Endothelial cell of umbilical vein (primary cell): ENCODE data around the gene EIF2S1. TPM values are rescaled to one million over a fixed set of nuclear protein-coding genes. Genes with fewer than 3 reads are reported as not detected.

ENCODE experiments used
- BruUV-seq: library from RNA; stranded (reverse); fragments of 400-500 nt; replicated peaks from 2 replicates; lab custom pipeline; 2021; lab: Mats Ljungman, UMichigan
- CTCF ChIA-PET: fragments of 300-600, 350-600 bp; sonication (Branson Sonifier 250); formaldehyde crosslinking; loops from one replicate; lab custom pipeline; 2021; ENCODE audit warnings: antibody characterized with exemption, inconsistent platforms; lab: Charles Lee
- POLR2A ChIA-PET: fragments of 300-600, 350-600 bp; sonication (Branson Sonifier 250); formaldehyde crosslinking; loops from one replicate; lab custom pipeline; 2021; ENCODE audit warnings: antibody characterized with exemption, inconsistent platforms; lab: Charles Lee
- DNase-seq: peaks from one replicate; pipeline ENCODE4 v3.0.0-alpha.2; 2011; ENCODE audit warnings: low read depth, low spot score
- FAIRE-seq: peaks from 2 replicates; lab custom pipeline; 2011; peaks lifted over from hg19 to GRCh38; lab: Jason Lieb, UNC
- H2AFZ ChIP-seq: 2 replicates; pipeline ENCODE4 v1.6.0; 2012; ENCODE audit warnings: low read depth, low read length, control low read depth, inconsistent platforms
- H3K27ac ChIP-seq: 2 replicates; pipeline ENCODE4 v1.5.1; 2011; ENCODE audit warnings: low read depth, mild to moderate bottlenecking, control low read depth, low read length, moderate library complexity; ENCODE audit not compliant: insufficient read depth
- H3K27me3 ChIP-seq, 2 experiments: 2 replicates each; pipeline versions ENCODE4 v1.6.0 to v1.6.1; 2011; ENCODE audit warnings: low read length in 2 of 2, mixed read lengths in 1 of 2; ENCODE audit not compliant: control insufficient read depth in 2 of 2, insufficient read depth in 2 of 2
- H3K36me3 ChIP-seq, 2 experiments: 2 replicates in 1 of 2; 3 replicates in 1 of 2; pipeline ENCODE4 v1.5.1; 2011; ENCODE audit warnings: low read length in 2 of 2, mild to moderate bottlenecking in 1 of 2, moderate library complexity in 1 of 2; ENCODE audit not compliant: control insufficient read depth in 2 of 2, insufficient read depth in 2 of 2; ENCODE audit errors: extremely low read depth in 1 of 2
- H3K4me1 ChIP-seq: 3 replicates; pipeline ENCODE4 v1.5.1; 2011; ENCODE audit warnings: mild to moderate bottlenecking, low read length; ENCODE audit not compliant: control insufficient read depth, insufficient read depth; ENCODE audit errors: extremely low read depth
- H3K4me2 ChIP-seq: 2 replicates; pipeline ENCODE4 v1.6.1; 2011; ENCODE audit warnings: low read length, control low read depth, mixed read lengths; ENCODE audit not compliant: insufficient read depth
- H3K4me3 ChIP-seq, 3 experiments: fragments of 200-600 bp in 1 of 3; sonication (generic), shearing (Covaris generic) in 1 of 3; replicated peaks in 1 of 3; 2 replicates each; pipeline ENCODE4 v1.5.1; 2011 to 2016; ENCODE audit warnings: control low read depth in 3 of 3, low read length in 3 of 3, mild to moderate bottlenecking in 2 of 3, inconsistent platforms in 1 of 3, low read depth in 1 of 3, moderate library complexity in 1 of 3; ENCODE audit not compliant: insufficient read depth in 1 of 3
- H3K79me2 ChIP-seq: 2 replicates; pipeline ENCODE4 v1.6.0; 2012; ENCODE audit warnings: low read length, inconsistent platforms; ENCODE audit not compliant: control insufficient read depth, insufficient read depth
- H3K9ac ChIP-seq: replicated peaks from 2 replicates; pipeline ENCODE3; 2011; ENCODE audit warnings: low read length, control low read depth; ENCODE audit not compliant: insufficient read depth; ENCODE audit errors: extremely low read depth
- H3K9me1 ChIP-seq: replicated peaks from 3 replicates; pipeline ENCODE4 v1.6.0; 2011; ENCODE audit warnings: mild to moderate bottlenecking, low read length; ENCODE audit not compliant: control insufficient read depth, insufficient read depth; ENCODE audit errors: extremely low read depth
- H3K9me3 ChIP-seq: replicated peaks from 2 replicates; pipeline ENCODE4 v1.5.1; 2012; ENCODE audit warnings: low read length, inconsistent platforms; ENCODE audit not compliant: control insufficient read depth, insufficient read depth
- H4K20me1 ChIP-seq: replicated peaks from 2 replicates; pipeline ENCODE3; 2011; ENCODE audit warnings: mild to moderate bottlenecking, low read length; ENCODE audit not compliant: control insufficient read depth, insufficient read depth; ENCODE audit errors: extremely low read depth
- EZH2 ChIP-seq: IDR thresholded peaks from 2 replicates; pipeline ENCODE4 v1.6.1; 2012; ENCODE audit warnings: borderline replicate concordance, low read depth, mild to moderate bottlenecking, moderate library complexity, low read length, inconsistent platforms; ENCODE audit not compliant: severe bottlenecking
- FOS ChIP-seq: IDR thresholded peaks from 2 replicates; pipeline ENCODE4 v1.6.1; 2011; ENCODE audit warnings: mild to moderate bottlenecking, low read length, moderate library complexity, borderline replicate concordance; ENCODE audit not compliant: insufficient read depth
- GATA2 ChIP-seq: IDR thresholded peaks from 2 replicates; pipeline ENCODE4 v1.7.0; 2011; ENCODE audit warnings: low read depth, mild to moderate bottlenecking, moderate library complexity, mixed read lengths, low read length; ENCODE audit not compliant: insufficient read length, insufficient read depth
- JUN ChIP-seq: IDR thresholded peaks from 2 replicates; pipeline ENCODE4 v1.6.1; 2011; ENCODE audit warnings: borderline replicate concordance, low read depth; ENCODE audit not compliant: insufficient read length, insufficient read depth
- MYC ChIP-seq: IDR thresholded peaks from one replicate; pipeline ENCODE4 v1.6.1; 2011; ENCODE audit warnings: mild to moderate bottlenecking, low read depth, low read length
- POLR2A ChIP-seq: IDR thresholded peaks from 2 replicates; pipeline ENCODE4 v1.6.1; 2012; ENCODE audit warnings: low read depth, mild to moderate bottlenecking, control low read depth, low read length
- POLR2AphosphoS5 ChIP-seq: IDR thresholded peaks from 2 replicates; pipeline ENCODE4 v1.6.1; 2012; ENCODE audit warnings: low read depth, mild to moderate bottlenecking, control low read depth, low read length, moderate library complexity; ENCODE audit not compliant: insufficient read depth
- dilution Hi-C: fragments of 300-500 bp; cut with MboI; formaldehyde crosslinking; loops from one replicate; pipeline ENCODE4 v1.15.0; 2019; ENCODE audit warnings: low sequenced_read_pairs; ENCODE audit not compliant: extremely low pct_ligation_motif_present
- intact Hi-C: fragments of 100-400 bp; cut with micrococcal nuclease; formaldehyde crosslinking; loops from one replicate; pipeline ENCODE4 v1.10.0; 2022
- polyA plus RNA-seq, 4 experiments: library from polyadenylated mRNA; depleted of rRNA in 3 of 4; stranded (reverse) in 3 of 4; unstranded in 1 of 4; fragments of >200 nt; gene quantifications; 2 replicates each; pipeline versions ENCODE4 v1.2.1 to v1.2.3, GENCODE V29; 2011 to 2012; ENCODE audit warnings: missing spikeins in 1 of 4
- total RNA-seq: library from RNA; stranded (reverse); gene quantifications from 2 replicates; pipeline ENCODE4 v1.2.3, GENCODE V29; 2021
- TF ChIP-seq, protein P1 (sequence below), 2 donors: IDR thresholded peaks; 1 replicate in 1 of 2; 2 replicates in 1 of 2; pipeline ENCODE4 v1.5.1; 2011; ENCODE audit warnings: low read length in 2 of 2, mild to moderate bottlenecking in 2 of 2, moderate library complexity in 2 of 2, control low read depth in 1 of 2, inconsistent platforms in 1 of 2, low read depth in 1 of 2; ENCODE audit not compliant: insufficient read depth in 1 of 2; ENCODE audit errors: extremely low read depth in 1 of 2
- TF ChIP-seq, protein P2 (sequence below): IDR thresholded peaks from 2 replicates; pipeline ENCODE4 v1.6.1; 2011; ENCODE audit not compliant: insufficient read depth, insufficient read length

The EIF2S1 gene
- total and polyA plus RNA-seq, 2 donors (not counting 3 experiments of a cell fraction or from before 2014, with no cell fraction given), result 36.8 to 135 TPM

DNA sequence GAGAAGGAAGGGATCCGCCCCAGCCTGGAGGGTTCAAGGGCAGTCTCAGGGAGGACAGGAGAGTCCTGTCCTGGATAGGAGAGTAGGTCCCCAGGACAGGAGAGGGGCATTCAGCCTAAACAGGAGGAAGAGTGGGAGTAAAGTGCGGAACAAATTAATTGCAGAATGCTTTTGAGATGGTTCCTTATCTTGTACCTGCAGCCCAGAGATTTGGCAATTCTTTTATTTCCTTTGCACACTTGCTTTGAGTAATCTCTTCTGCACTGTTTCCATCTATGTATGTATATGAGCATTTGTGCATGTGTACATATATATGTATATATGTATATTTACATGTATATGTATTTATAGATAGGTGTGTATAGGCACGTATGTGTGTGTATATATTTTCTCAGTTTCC, 29.1 kb downstream of the EIF2S1 start:
- no peak for FAIRE-seq
- H3K36me3 ChIP-seq, result peaks cover 1 to 12% of the 10 kb centered on the region in 2 experiments
- dilution Hi-C loops, result no loop called here
- H4K20me1 ChIP-seq, result no peaks in the 10 kb centered on the region
- no peaks in the 10 kb centered on the region for H3K9me1 ChIP-seq
- intact Hi-C loops, result no loop called here
- H3K9ac ChIP-seq, result no peak overlapping the region
- POLR2A ChIA-PET, result no interaction called here
- H3K4me2 ChIP-seq, result no peak overlapping the region
- H3K27me3 ChIP-seq, result no peaks in the 10 kb centered on the region
- H3K4me1 ChIP-seq, result no peaks in the 10 kb centered on the region
- H3K9me3 ChIP-seq, result no peaks in the 10 kb centered on the region
- no TSS peak for BruUV-seq
- no peaks in the 10 kb centered on the region for H3K79me2 ChIP-seq
- no peak overlapping the region for H2AFZ ChIP-seq
- TF ChIP-seq EZH2, result no peak
- TF ChIP-seq, protein P1, sequence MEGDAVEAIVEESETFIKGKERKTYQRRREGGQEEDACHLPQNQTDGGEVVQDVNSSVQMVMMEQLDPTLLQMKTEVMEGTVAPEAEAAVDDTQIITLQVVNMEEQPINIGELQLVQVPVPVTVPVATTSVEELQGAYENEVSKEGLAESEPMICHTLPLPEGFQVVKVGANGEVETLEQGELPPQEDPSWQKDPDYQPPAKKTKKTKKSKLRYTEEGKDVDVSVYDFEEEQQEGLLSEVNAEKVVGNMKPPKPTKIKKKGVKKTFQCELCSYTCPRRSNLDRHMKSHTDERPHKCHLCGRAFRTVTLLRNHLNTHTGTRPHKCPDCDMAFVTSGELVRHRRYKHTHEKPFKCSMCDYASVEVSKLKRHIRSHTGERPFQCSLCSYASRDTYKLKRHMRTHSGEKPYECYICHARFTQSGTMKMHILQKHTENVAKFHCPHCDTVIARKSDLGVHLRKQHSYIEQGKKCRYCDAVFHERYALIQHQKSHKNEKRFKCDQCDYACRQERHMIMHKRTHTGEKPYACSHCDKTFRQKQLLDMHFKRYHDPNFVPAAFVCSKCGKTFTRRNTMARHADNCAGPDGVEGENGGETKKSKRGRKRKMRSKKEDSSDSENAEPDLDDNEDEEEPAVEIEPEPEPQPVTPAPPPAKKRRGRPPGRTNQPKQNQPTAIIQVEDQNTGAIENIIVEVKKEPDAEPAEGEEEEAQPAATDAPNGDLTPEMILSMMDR (IDR thresholded peaks at IDR 0.05; ENCODE audit: extremely low read depth in 1 of 2, insufficient read depth in 1 of 2, low read depth in 1 of 2, low read length in 2 of 2), result no peak
- no peak for TF ChIP-seq GATA2
- no peak for TF ChIP-seq POLR2A
- TF ChIP-seq MYC, result no peak
- TF ChIP-seq POLR2AphosphoS5, result no peak
- TF ChIP-seq, protein P2, sequence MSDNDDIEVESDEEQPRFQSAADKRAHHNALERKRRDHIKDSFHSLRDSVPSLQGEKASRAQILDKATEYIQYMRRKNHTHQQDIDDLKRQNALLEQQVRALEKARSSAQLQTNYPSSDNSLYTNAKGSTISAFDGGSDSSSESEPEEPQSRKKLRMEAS, result no peak
- no peak for TF ChIP-seq JUN
- no peak for TF ChIP-seq FOS
- CTCF ChIA-PET, result interaction anchor here (1.4 to 1.7 kb wide), 2 partner anchors 182 to 315 kb away, joined by 5 read pairs; no protein-coding TSS in a partner anchor
- H3K4me3 ChIP-seq, result no peak overlapping the region
- DNase-seq, result no peak
- H3K27ac ChIP-seq, result no peak overlapping the region
